Stimulated activated naive CD8-positive, alpha-beta T cell treated with anti-CD3 and anti-CD28 coated beads, Interleukin-15, Interleukin-2, amounts not matched to agents 100 ng/mL and 50 ng/mL, for 24 hours (primary cell): ENCODE measurements around the gene PHYHD1.

Source experiments
- H3K27ac Mint-ChIP-seq: one replicate; pipeline ENCODE4 v1.8.0; 2021; ENCODE audit warnings: mild to moderate bottlenecking, mixed read lengths
- H3K27me3 Mint-ChIP-seq: one replicate; pipeline ENCODE4 v1.8.0; 2021; ENCODE audit warnings: mixed read lengths
- H3K36me3 Mint-ChIP-seq: one replicate; pipeline ENCODE4 v1.8.0; 2021; ENCODE audit warnings: low read depth, mixed read lengths
- H3K4me1 Mint-ChIP-seq: one replicate; pipeline ENCODE4 v1.8.0; 2021; ENCODE audit warnings: low read depth, mixed read lengths
- H3K4me3 Mint-ChIP-seq: one replicate; pipeline ENCODE4 v1.8.0; 2021; ENCODE audit warnings: mild to moderate bottlenecking, mixed read lengths
- H3K9me3 Mint-ChIP-seq: one replicate; pipeline ENCODE4 v1.8.0; 2021; ENCODE audit warnings: mixed read lengths

Gene PHYHD1

GRCh38 chr9:128910906-128911305 is 9.9 kb upstream of the PHYHD1 start:
- no peak overlapping the region for H3K27ac Mint-ChIP-seq
- peaks cover 37% of the 10 kb centered on the region for H3K36me3 Mint-ChIP-seq
- no peaks in the 10 kb centered on the region for H3K9me3 Mint-ChIP-seq
- H3K27me3 Mint-ChIP-seq: no peaks in the 10 kb centered on the region
- H3K4me3 Mint-ChIP-seq: no peak overlapping the region
- peaks cover 56% of the 10 kb centered on the region for H3K4me1 Mint-ChIP-seq

- Mint-ChIP-seq H3K4me1 (peaks cover 56% of the 10 kb centered on the region), H3K27me3 (no peaks in the 10 kb centered on the region), H3K27ac (no peak overlapping the region), H3K4me3 (no peak overlapping the region), H3K9me3 (no peaks in the 10 kb centered on the region), H3K36me3 (peaks cover 40% of the 10 kb centered on the region)
Observed at GRCh38 chr9:128911529-128912035, 9.2 kb upstream of the PHYHD1 start.

GRCh38 chr9:128912270-128912853 is 8.4 kb upstream of the PHYHD1 start:
- peaks cover 44% of the 10 kb centered on the region for H3K36me3 Mint-ChIP-seq

GRCh38 chr9:128913048-128913900 is 7.5 kb upstream of the PHYHD1 start:
- Mint-ChIP-seq H3K4me3 (no peak overlapping the region), H3K27ac (peak overlapping the region; percentile 64), H3K27me3 (no peaks in the 10 kb centered on the region), H3K36me3 (peaks cover 44% of the 10 kb centered on the region), H3K9me3 (no peaks in the 10 kb centered on the region), H3K4me1 (peaks cover 56% of the 10 kb centered on the region)

More at GRCh38 chr9:128912270-128912853, 8.4 kb upstream of the PHYHD1 start:
- Mint-ChIP-seq H3K9me3 (no peaks in the 10 kb centered on the region), H3K4me3 (no peak overlapping the region), H3K27me3 (no peaks in the 10 kb centered on the region), H3K4me1 (peaks cover 56% of the 10 kb centered on the region), H3K27ac (peak overlapping the region; percentile 64)

GRCh38 chr9:128913995-128914772 is 6.6 kb upstream of the PHYHD1 start:
- Mint-ChIP-seq H3K27me3 (no peaks in the 10 kb centered on the region), H3K27ac (peak overlapping the region; percentile 45), H3K9me3 (no peaks in the 10 kb centered on the region), H3K4me3 (no peak overlapping the region), H3K36me3 (peaks cover 41% of the 10 kb centered on the region), H3K4me1 (peaks cover 50% of the 10 kb centered on the region)

- H3K27me3 Mint-ChIP-seq: no peaks in the 10 kb centered on the region
- no peak overlapping the region for H3K4me3 Mint-ChIP-seq
- H3K4me1 Mint-ChIP-seq: peaks cover 36% of the 10 kb centered on the region
- no peak overlapping the region for H3K27ac Mint-ChIP-seq
- no peaks in the 10 kb centered on the region for H3K9me3 Mint-ChIP-seq
- H3K36me3 Mint-ChIP-seq: peaks cover 32% of the 10 kb centered on the region
Observed at GRCh38 chr9:128916204-128916603, 4.6 kb upstream of the PHYHD1 start.

- H3K9me3 Mint-ChIP-seq: no peaks in the 10 kb centered on the region
- H3K27ac Mint-ChIP-seq: no peak overlapping the region
- H3K27me3 Mint-ChIP-seq: no peaks in the 10 kb centered on the region
- H3K4me1 Mint-ChIP-seq: peaks cover 31% of the 10 kb centered on the region
- peaks cover 32% of the 10 kb centered on the region for H3K36me3 Mint-ChIP-seq
- H3K4me3 Mint-ChIP-seq: no peak overlapping the region
Observed at GRCh38 chr9:128916745-128917144, 4.0 kb upstream of the PHYHD1 start.

GRCh38 chr9:128917151-128917849 is 3.5 kb upstream of the PHYHD1 start:
- peaks cover 28% of the 10 kb centered on the region for H3K4me1 Mint-ChIP-seq
- H3K9me3 Mint-ChIP-seq: no peaks in the 10 kb centered on the region
- peaks cover 32% of the 10 kb centered on the region for H3K36me3 Mint-ChIP-seq
- H3K27ac Mint-ChIP-seq: no peak overlapping the region
- no peak overlapping the region for H3K4me3 Mint-ChIP-seq
- no peaks in the 10 kb centered on the region for H3K27me3 Mint-ChIP-seq

GRCh38 chr9:128918921-128919320 is 1.9 kb upstream of the PHYHD1 start:
- Mint-ChIP-seq H3K36me3 (peaks cover 24% of the 10 kb centered on the region), H3K27me3 (no peaks in the 10 kb centered on the region), H3K9me3 (no peaks in the 10 kb centered on the region), H3K4me1 (peaks cover 16% of the 10 kb centered on the region), H3K27ac (no peak overlapping the region), H3K4me3 (no peak overlapping the region)

- Mint-ChIP-seq H3K27me3 (no peaks in the 10 kb centered on the region), H3K9me3 (no peaks in the 10 kb centered on the region), H3K4me3 (no peak overlapping the region), H3K27ac (no peak overlapping the region), H3K4me1 (peaks cover 12% of the 10 kb centered on the region), H3K36me3 (peaks cover 24% of the 10 kb centered on the region)
Observed at GRCh38 chr9:128919402-128920089, 1.2 kb upstream of the PHYHD1 start.

- Mint-ChIP-seq H3K27me3 (no peaks in the 10 kb centered on the region), H3K9me3 (no peaks in the 10 kb centered on the region), H3K4me1 (peaks cover 12% of the 10 kb centered on the region), H3K27ac (no peak overlapping the region), H3K36me3 (peaks cover 14% of the 10 kb centered on the region), H3K4me3 (peak overlapping the region; percentile 32)
Observed at GRCh38 chr9:128921881-128922763, 1.3 kb downstream of the PHYHD1 start.

GRCh38 chr9:128923493-128923883 is 2.7 kb downstream of the PHYHD1 start:
- no peak overlapping the region for H3K4me3 Mint-ChIP-seq
- H3K4me1 Mint-ChIP-seq: peaks cover 12% of the 10 kb centered on the region
- H3K27ac Mint-ChIP-seq: no peak overlapping the region
- H3K9me3 Mint-ChIP-seq: no peaks in the 10 kb centered on the region
- no peaks in the 10 kb centered on the region for H3K27me3 Mint-ChIP-seq
- peaks cover 4% of the 10 kb centered on the region for H3K36me3 Mint-ChIP-seq

GRCh38 chr9:128927731-128928411 is 7.1 kb downstream of the PHYHD1 start:
- H3K36me3 Mint-ChIP-seq: no peaks in the 10 kb centered on the region
- no peaks in the 10 kb centered on the region for H3K4me1 Mint-ChIP-seq
- no peak overlapping the region for H3K27ac Mint-ChIP-seq
- H3K27me3 Mint-ChIP-seq: no peaks in the 10 kb centered on the region
- no peak overlapping the region for H3K4me3 Mint-ChIP-seq
- H3K9me3 Mint-ChIP-seq: no peaks in the 10 kb centered on the region
